ENCODE data around the gene MTG2.

DNA sequence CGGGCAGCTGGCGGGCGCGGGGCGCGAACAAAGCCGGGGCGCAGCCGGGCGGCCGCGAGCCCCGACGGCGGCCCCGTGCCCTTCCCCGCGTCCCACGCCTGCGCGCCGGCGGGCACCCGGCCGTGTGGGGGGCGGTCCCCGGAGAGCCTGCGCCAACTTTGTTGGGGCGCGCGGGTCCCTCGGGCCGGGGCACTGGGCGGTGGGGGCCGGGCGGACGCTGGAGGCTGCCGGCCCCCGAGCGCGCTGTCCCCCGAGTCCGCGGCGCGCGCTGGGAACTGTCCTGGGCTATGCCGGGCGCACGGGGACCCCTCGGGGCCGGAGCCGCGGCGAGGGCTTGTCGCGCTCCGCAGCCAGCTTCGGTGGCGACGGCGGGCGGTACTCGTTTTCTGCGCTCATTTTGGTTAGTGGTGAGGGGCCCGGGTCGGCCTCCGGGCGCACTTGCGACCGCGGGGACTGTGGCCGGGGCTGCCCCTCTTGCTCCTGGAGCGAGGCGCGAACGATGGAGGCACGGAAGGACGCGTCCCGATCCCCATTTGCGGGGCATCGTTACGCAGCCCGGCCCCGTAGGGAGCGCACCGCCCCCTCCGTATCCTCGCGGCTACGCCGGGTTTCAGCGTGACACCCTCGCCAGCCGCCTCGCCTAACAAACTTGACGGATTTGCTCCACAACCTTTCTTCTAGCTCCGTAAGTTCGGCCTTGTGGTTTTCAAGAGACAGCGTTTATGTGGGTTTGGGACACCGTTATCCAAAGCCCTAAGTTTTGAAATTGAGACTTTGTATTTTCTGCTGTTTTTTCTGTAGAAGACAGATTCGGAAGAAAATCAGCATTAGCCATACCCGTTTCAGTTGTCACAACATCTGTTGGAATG is 38.6 kb upstream of the MTG2 start:
- TF ChIP-seq, protein P1, sequence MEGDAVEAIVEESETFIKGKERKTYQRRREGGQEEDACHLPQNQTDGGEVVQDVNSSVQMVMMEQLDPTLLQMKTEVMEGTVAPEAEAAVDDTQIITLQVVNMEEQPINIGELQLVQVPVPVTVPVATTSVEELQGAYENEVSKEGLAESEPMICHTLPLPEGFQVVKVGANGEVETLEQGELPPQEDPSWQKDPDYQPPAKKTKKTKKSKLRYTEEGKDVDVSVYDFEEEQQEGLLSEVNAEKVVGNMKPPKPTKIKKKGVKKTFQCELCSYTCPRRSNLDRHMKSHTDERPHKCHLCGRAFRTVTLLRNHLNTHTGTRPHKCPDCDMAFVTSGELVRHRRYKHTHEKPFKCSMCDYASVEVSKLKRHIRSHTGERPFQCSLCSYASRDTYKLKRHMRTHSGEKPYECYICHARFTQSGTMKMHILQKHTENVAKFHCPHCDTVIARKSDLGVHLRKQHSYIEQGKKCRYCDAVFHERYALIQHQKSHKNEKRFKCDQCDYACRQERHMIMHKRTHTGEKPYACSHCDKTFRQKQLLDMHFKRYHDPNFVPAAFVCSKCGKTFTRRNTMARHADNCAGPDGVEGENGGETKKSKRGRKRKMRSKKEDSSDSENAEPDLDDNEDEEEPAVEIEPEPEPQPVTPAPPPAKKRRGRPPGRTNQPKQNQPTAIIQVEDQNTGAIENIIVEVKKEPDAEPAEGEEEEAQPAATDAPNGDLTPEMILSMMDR (IDR thresholded peaks at IDR 0.05), result peak in 2 of 4 experiments; percentile 13 to 25
- peak; percentile 42 for TF ChIP-seq POLR2A (IDR thresholded peaks at IDR 0.05)
